HepG2 (cell line): ENCODE measurements around the gene SGSH. TPM values are rescaled to one million over a fixed set of nuclear protein-coding genes. Genes with fewer than 3 reads are reported as not detected.

Experiments used
- ATAC-seq: fragments of 200-7000 bp; cut with Tn5 transposase; 3 replicates; pipeline ENCODE4 v1.9.1; 2020; ENCODE audit warnings: mild to moderate bottlenecking, moderate library complexity
- BruUV-seq: library from RNA; stranded (reverse); fragments of 400-500 nt; replicated peaks from 2 replicates; lab custom pipeline; 2021; lab: Mats Ljungman, UMichigan
- CTCF ChIA-PET: fragments of 300-600 bp; formaldehyde crosslinking; extraction: SDS; loops from one replicate; lab custom pipeline; 2021; ENCODE audit warnings: low total read pairs, inconsistent platforms, low intra/inter-chr PET ratio; lab: Yijun Ruan, JAX
- POLR2A ChIA-PET: fragments of 350-600 bp; sonication (Branson Sonifier 250); formaldehyde crosslinking; loops from one replicate; lab custom pipeline; 2020; ENCODE audit warnings: antibody characterized with exemption, inconsistent platforms; lab: Yijun Ruan, JAX
- DNase-seq: peaks from one replicate; pipeline ENCODE4 v3.0.0-alpha.2; 2015; ENCODE audit warnings: low spot score
- FAIRE-seq: peaks from 3 replicates; lab custom pipeline; 2011; peaks lifted over from hg19 to GRCh38; lab: Jason Lieb, UNC
- H2AFZ ChIP-seq: one replicate; pipeline ENCODE4 v1.6.1; 2011; ENCODE audit warnings: low read length, inconsistent platforms
- H3K27ac ChIP-seq: fragments of 300-600 bp; 3 replicates; pipeline ENCODE4 v1.8.0; 2011; ENCODE audit warnings: mixed run types, mild to moderate bottlenecking, mixed read lengths, low read length, inconsistent platforms; ENCODE audit not compliant: insufficient read depth; ENCODE audit errors: extremely low read length
- H3K27me3 ChIP-seq, 2 experiments: fragments of 200-600 bp in 1 of 2; 2 replicates in 1 of 2; 3 replicates in 1 of 2; pipeline versions ENCODE4 v1.6.0 to v1.8.0; 2011; ENCODE audit warnings: low read length in 2 of 2, mild to moderate bottlenecking in 2 of 2, moderate library complexity in 2 of 2, inconsistent platforms in 1 of 2; ENCODE audit not compliant: insufficient read depth in 2 of 2, control insufficient read depth in 1 of 2
- H3K36me3 ChIP-seq, 2 experiments: fragments of 200-600 bp in 1 of 2; replicated peaks in 1 of 2; 2 replicates in 1 of 2; 3 replicates in 1 of 2; pipeline versions ENCODE4 v1.5.1 to v1.8.0; 2011; ENCODE audit warnings: low read length in 2 of 2, inconsistent platforms in 1 of 2; ENCODE audit not compliant: insufficient read depth in 2 of 2, control insufficient read depth in 1 of 2
- H3K4me1 ChIP-seq: 2 replicates; pipeline ENCODE4 v1.5.1; 2012; ENCODE audit warnings: low read length, inconsistent platforms; ENCODE audit not compliant: insufficient read depth
- H3K4me2 ChIP-seq: 2 replicates; pipeline ENCODE4 v1.6.0; 2011; ENCODE audit warnings: low read depth, low read length, inconsistent platforms
- H3K4me3 ChIP-seq, 3 experiments: fragments of 200-600 bp in 1 of 3; sonication (generic), shearing (Covaris generic) in 1 of 3; replicated peaks in 1 of 3; 2 replicates each; pipeline ENCODE4 v1.5.1; 2011 to 2016; ENCODE audit warnings: low read length in 3 of 3, inconsistent platforms in 2 of 3, low read depth in 2 of 3, mild to moderate bottlenecking in 2 of 3, control low read depth in 1 of 3, mixed read lengths in 1 of 3; ENCODE audit not compliant: insufficient read depth in 1 of 3
- H3K79me2 ChIP-seq: one replicate; pipeline ENCODE4 v1.6.1; 2011; ENCODE audit warnings: low read length, inconsistent platforms; ENCODE audit not compliant: insufficient read depth
- H3K9ac ChIP-seq: 2 replicates; pipeline ENCODE4 v1.6.0; 2011; ENCODE audit warnings: mild to moderate bottlenecking, low read depth, low read length, inconsistent platforms; ENCODE audit not compliant: insufficient read depth
- H3K9me3 ChIP-seq: 2 replicates; pipeline ENCODE4 v1.5.1; 2012; ENCODE audit warnings: mild to moderate bottlenecking, low read length
- H4K20me1 ChIP-seq: 2 replicates; pipeline ENCODE4 v1.6.0; 2011; ENCODE audit warnings: inconsistent platforms, mild to moderate bottlenecking, low read length, moderate library complexity; ENCODE audit not compliant: insufficient read depth
- AGO2 ChIP-seq: fragments of 200-400 bp; formaldehyde crosslinking; optimal IDR thresholded peaks from 2 replicates; pipeline ENCODE3; 2017; ENCODE audit warnings: mild to moderate bottlenecking, low read depth, low read length, moderate library complexity
- AKAP8 ChIP-seq: sonication (generic); formaldehyde crosslinking; IDR thresholded peaks from 2 replicates; pipeline ENCODE4 v1.5.1; 2020; ENCODE audit warnings: mild to moderate bottlenecking, missing genetic modification reagents
- AKNA ChIP-seq: sonication (generic); formaldehyde crosslinking; IDR thresholded peaks from 2 replicates; pipeline ENCODE4 v1.4.0; 2020; ENCODE audit warnings: missing genetic modification reagents, borderline replicate concordance
- ZNF274 ChIP-seq: sonication (generic); formaldehyde crosslinking; IDR thresholded peaks from 2 replicates; pipeline ENCODE4 v1.5.1; 2020; ENCODE audit warnings: mild to moderate bottlenecking, missing genetic modification reagents
- ZNF34 ChIP-seq: sonication (generic); formaldehyde crosslinking; IDR thresholded peaks from 2 replicates; pipeline ENCODE4 v1.4.0; 2020; ENCODE audit warnings: mild to moderate bottlenecking, missing genetic modification reagents, borderline replicate concordance
- ZNF720 ChIP-seq: sonication (generic); formaldehyde crosslinking; IDR thresholded peaks from 2 replicates; pipeline ENCODE4 v1.4.0; 2020; ENCODE audit warnings: missing genetic modification reagents
- ZNF768 ChIP-seq: sonication (generic); formaldehyde crosslinking; IDR thresholded peaks from 2 replicates; pipeline ENCODE4 v1.4.0; 2020; ENCODE audit warnings: missing genetic modification reagents
- WGBS: methylation state at CpG from one replicate; pipeline ENCODE4 v1.1.6; 2017; ENCODE audit warnings: low lambda C conversion rate; 5-methylcytosine and 5-hydroxymethylcytosine counted together
- in situ Hi-C: cut with HindIII; loops from 2 replicates; pipeline ENCODE4 v1.10.0; 2017; ENCODE audit warnings: low pct_unique_long_range_greater_than_20kb; ENCODE audit not compliant: extremely low pct_ligation_motif_present
- intact Hi-C: fragments of 100-400 bp; cut with micrococcal nuclease; formaldehyde crosslinking; loops from one replicate; pipeline ENCODE4 v1.10.0; 2022; ENCODE audit not compliant: unreplicated experiment
- polyA plus RNA-seq, 8 experiments: library from polyadenylated mRNA; depleted of rRNA in 3 of 8; stranded (reverse) in 7 of 8; unstranded in 1 of 8; fragments of >200 nt; fragmentation: Illumina TruSeq in 4 of 8; extraction: Trizol in 4 of 8; gene quantifications; 2 replicates each; pipeline versions ENCODE4 v1.2.1 to v1.2.3, GENCODE V29; 2011 to 2016; ENCODE audit warnings: low read depth in 4 of 8, missing spikeins in 1 of 8, mixed read lengths in 1 of 8; ENCODE audit not compliant: insufficient read depth in 1 of 8
- total RNA-seq, 5 experiments: library from RNA; depleted of rRNA; stranded (reverse); fragments of >200 nt; fragmentation: Illumina TruSeq; extraction: Trizol; gene quantifications; 2 replicates each; pipeline ENCODE4 v1.2.3, GENCODE V29; 2016; ENCODE audit warnings: low read depth in 1 of 5

Gene SGSH
- total and polyA plus RNA-seq, 2 of the 13 experiments (the other 11 are each of a cell fraction or from before 2014, with no cell fraction given): 12.2 to 17.6 TPM

GRCh38 chr17:80212109-80212508 is 8.0 kb downstream of the SGSH start:
- ATAC-seq (no peak), DNase-seq (no peak), FAIRE-seq (no peak)
- no TSS peak for BruUV-seq
- H2AFZ ChIP-seq: no peak overlapping the region
- no peak overlapping the region for H3K27ac ChIP-seq
- POLR2A ChIA-PET: interaction anchor here (1.7 kb wide), 1 partner anchor 8 kb away, joined by 5 read pairs; the partner anchor contains the start of genes SGSH and SLC26A11
- no peaks in the 10 kb centered on the region for H3K79me2 ChIP-seq
- no peaks in the 10 kb centered on the region for H3K9me3 ChIP-seq
- no peak overlapping the region for H3K4me2 ChIP-seq
- peak; percentile 46 for TF ChIP-seq AGO2
- TF ChIP-seq ZNF720 (CRISPR knock-in tag): no peak
- no peak for TF ChIP-seq ZNF34 (CRISPR knock-in tag)
- TF ChIP-seq ZNF274 (CRISPR knock-in tag): no peak
- no peak for TF ChIP-seq AKAP8 (CRISPR knock-in tag)
- no peak for TF ChIP-seq AKNA (CRISPR knock-in tag)
- 0 out of 2 replicates have a peak, but pooled peaks have one; percentile 11 for TF ChIP-seq ZNF768 (CRISPR knock-in tag)
- H3K27me3 ChIP-seq: no peaks in the 10 kb centered on the region
- no peak overlapping the region for H3K4me3 ChIP-seq
- no peaks in the 10 kb centered on the region for H3K4me1 ChIP-seq
- intact Hi-C loops: no loop called here
- CTCF ChIA-PET: no interaction called here
- in situ Hi-C loops: no loop called here
- 97% methylated on average over 20 of the region's 22 CpGs for WGBS
- H3K9ac ChIP-seq: no peak overlapping the region
- H4K20me1 ChIP-seq: no peaks in the 10 kb centered on the region
- H3K36me3 ChIP-seq: peaks cover 22 to 48% of the 10 kb centered on the region in 2 experiments
